GM23338 (cell line): ENCODE measurements around the gene MACF1. TPM values are rescaled to one million over a fixed set of nuclear protein-coding genes. Genes with fewer than 3 reads are reported as not detected.

Experiments
- ATAC-seq: fragments of 200-7000 bp; cut with Tn5 transposase; 3 replicates; pipeline ENCODE4 v1.9.1; 2020
- DNase-seq: peaks from one replicate; pipeline ENCODE4 v3.0.0-alpha.2; 2015; ENCODE audit warnings: low spot score
- H2AFZ ChIP-seq: fragments of 200-600 bp; sonication (generic); 2 replicates; pipeline ENCODE4 v1.8.0; 2016; ENCODE audit warnings: antibody characterized with exemption, mild to moderate bottlenecking, moderate library complexity
- H3F3A ChIP-seq: fragments of 200-600 bp; sonication (generic); replicated peaks from 2 replicates; pipeline ENCODE4 v1.8.0; 2017; ENCODE audit warnings: antibody characterized with exemption, mixed run types, low read depth
- H3K27ac ChIP-seq: fragments of 200-600 bp; sonication (generic); 2 replicates; pipeline ENCODE4 v1.6.1; 2016; ENCODE audit warnings: low read depth
- H3K27me3 ChIP-seq: fragments of 200-600 bp; sonication (generic); 2 replicates; pipeline ENCODE4 v1.8.0; 2016; ENCODE audit warnings: mild to moderate bottlenecking, mixed run types, moderate library complexity; ENCODE audit not compliant: insufficient read depth
- H3K36me3 ChIP-seq: fragments of 200-600 bp; sonication (generic); 2 replicates; pipeline ENCODE4 v1.8.0; 2016; ENCODE audit warnings: mild to moderate bottlenecking; ENCODE audit not compliant: insufficient read depth
- H3K4me1 ChIP-seq: fragments of 200-600 bp; sonication (generic); 2 replicates; pipeline ENCODE4 v1.8.0; 2016; ENCODE audit warnings: mild to moderate bottlenecking, moderate library complexity; ENCODE audit not compliant: insufficient read depth
- H3K4me2 ChIP-seq: fragments of 200-600 bp; sonication (generic); 2 replicates; pipeline ENCODE4 v1.7.1; 2017; ENCODE audit warnings: mixed run types
- H3K4me3 ChIP-seq: fragments of 200-600 bp; sonication (generic); 2 replicates; pipeline ENCODE4 v1.6.1; 2016; ENCODE audit warnings: mixed run types
- H3K79me2 ChIP-seq: fragments of 200-600 bp; sonication (generic); replicated peaks from 2 replicates; pipeline ENCODE4 v1.8.0; 2017; ENCODE audit warnings: mild to moderate bottlenecking; ENCODE audit not compliant: insufficient read depth
- H3K9me2 ChIP-seq: fragments of 200-600 bp; sonication (generic); 2 replicates; pipeline ENCODE4 v1.8.0; 2017; ENCODE audit not compliant: insufficient read depth
- H4K20me1 ChIP-seq: fragments of 200-600 bp; sonication (generic); replicated peaks from 2 replicates; pipeline ENCODE4 v1.8.0; 2017; ENCODE audit warnings: mild to moderate bottlenecking; ENCODE audit not compliant: insufficient read depth
- H3K27ac Mint-ChIP-seq: 2 replicates; pipeline ENCODE4 v1.8.0; 2020; ENCODE audit warnings: inconsistent platforms, mild to moderate bottlenecking, moderate library complexity, mixed read lengths
- H3K27me3 Mint-ChIP-seq: 3 replicates; pipeline ENCODE4 v1.8.0; 2022; ENCODE audit warnings: low read depth, mild to moderate bottlenecking, moderate library complexity, mixed read lengths, inconsistent platforms; ENCODE audit not compliant: insufficient read depth, poor library complexity
- H3K36me3 Mint-ChIP-seq: 3 replicates; pipeline ENCODE4 v1.8.0; 2021; ENCODE audit warnings: low read depth, mild to moderate bottlenecking, inconsistent platforms, moderate library complexity, mixed read lengths
- H3K4me1 Mint-ChIP-seq: 3 replicates; pipeline ENCODE4 v1.8.0; 2020; ENCODE audit warnings: mild to moderate bottlenecking, inconsistent platforms, mixed read lengths
- H3K4me3 Mint-ChIP-seq: 3 replicates; pipeline ENCODE4 v1.8.0; 2021; ENCODE audit warnings: moderate library complexity, mild to moderate bottlenecking, inconsistent platforms, mixed read lengths
- H3K9me3 Mint-ChIP-seq: 3 replicates; pipeline ENCODE4 v1.8.0; 2020; ENCODE audit warnings: moderate library complexity, mild to moderate bottlenecking, inconsistent platforms, mixed read lengths
- CREB1 ChIP-seq: fragments of 250-450 bp; sonication (Bioruptor Pico); IDR thresholded peaks from 2 replicates; pipeline ENCODE4 v1.5.0; 2020; ENCODE audit warnings: low read depth, mild to moderate bottlenecking, moderate library complexity
- EZH2 ChIP-seq: fragments of 200-600 bp; sonication (generic); IDR thresholded peaks from one replicate; pipeline ENCODE4 v1.8.0; 2017; ENCODE audit warnings: antibody characterized with exemption, mild to moderate bottlenecking, low read depth; ENCODE audit not compliant: unreplicated experiment
- EZH2phosphoT487 ChIP-seq: fragments of 200-600 bp; sonication (generic); IDR thresholded peaks from one replicate; pipeline ENCODE4 v1.8.1; 2018; ENCODE audit warnings: antibody characterized with exemption; ENCODE audit not compliant: unreplicated experiment
- JUNB ChIP-seq: IDR thresholded peaks from one replicate; pipeline ENCODE4 v1.6.1; 2016; ENCODE audit warnings: antibody characterized with exemption; ENCODE audit not compliant: unreplicated experiment
- NANOG ChIP-seq: IDR thresholded peaks from 2 replicates; pipeline ENCODE4 v1.6.1; 2016; ENCODE audit warnings: antibody characterized with exemption, borderline replicate concordance
- POLR2AphosphoS5 ChIP-seq: IDR thresholded peaks from 2 replicates; pipeline ENCODE4 v1.6.1; 2016; ENCODE audit warnings: antibody characterized with exemption, low read depth
- STAT1 ChIP-seq: IDR thresholded peaks from one replicate; pipeline ENCODE4 v1.6.1; 2016; ENCODE audit warnings: antibody characterized with exemption; ENCODE audit not compliant: unreplicated experiment
- ZNF114 ChIP-seq: fragments of 250-450 bp; sonication (Bioruptor Pico); IDR thresholded peaks from 2 replicates; pipeline ENCODE4 v1.5.0; 2020; ENCODE audit warnings: mild to moderate bottlenecking, moderate library complexity
- ZNF331 ChIP-seq: fragments of 250-450 bp; sonication (Bioruptor Pico); IDR thresholded peaks from 2 replicates; pipeline ENCODE4 v1.5.0; 2020; ENCODE audit warnings: low read depth, mild to moderate bottlenecking, moderate library complexity
- polyA plus RNA-seq: library from polyadenylated mRNA; unstranded; fragments of >200 nt; fragmentation: Nextera tagmentation; extraction: Ambion mirVana; gene quantifications from 2 replicates; pipeline ENCODE4 v1.2.1, GENCODE V29; 2016
- total RNA-seq: library from RNA; depleted of rRNA; stranded (reverse); fragments of >200 nt; shearing (Covaris generic); gene quantifications from 2 replicates; pipeline ENCODE4 v1.2.3, GENCODE V29; 2014
- TF ChIP-seq, protein P1 (sequence below), 2 experiments: fragments of 200-600 bp in 1 of 2; sonication (generic) in 1 of 2; conservative IDR thresholded peaks; 2 replicates each; pipeline versions ENCODE4 v1.5.1 to v1.6.1; 2016 to 2017; ENCODE audit warnings: antibody characterized with exemption in 2 of 2, low read depth in 2 of 2, mild to moderate bottlenecking in 2 of 2, moderate library complexity in 1 of 2
- TF ChIP-seq, protein P2 (sequence below): IDR thresholded peaks from one replicate; pipeline ENCODE4 v1.6.1; 2018; ENCODE audit warnings: antibody characterized with exemption; ENCODE audit not compliant: unreplicated experiment
- TF ChIP-seq, protein P3 (sequence below): fragments of 250-450 bp; sonication (Bioruptor Pico); IDR thresholded peaks from 2 replicates; pipeline ENCODE4 v1.5.0; 2020; ENCODE audit warnings: mild to moderate bottlenecking, moderate library complexity
- TF ChIP-seq, protein P4 (sequence below): IDR thresholded peaks from 2 replicates; pipeline ENCODE4 v1.6.1; 2016; ENCODE audit warnings: antibody characterized with exemption

The MACF1 gene
- total and polyA plus RNA-seq, 2 experiments from 2014 or later: 104 to 399 TPM

DNA sequence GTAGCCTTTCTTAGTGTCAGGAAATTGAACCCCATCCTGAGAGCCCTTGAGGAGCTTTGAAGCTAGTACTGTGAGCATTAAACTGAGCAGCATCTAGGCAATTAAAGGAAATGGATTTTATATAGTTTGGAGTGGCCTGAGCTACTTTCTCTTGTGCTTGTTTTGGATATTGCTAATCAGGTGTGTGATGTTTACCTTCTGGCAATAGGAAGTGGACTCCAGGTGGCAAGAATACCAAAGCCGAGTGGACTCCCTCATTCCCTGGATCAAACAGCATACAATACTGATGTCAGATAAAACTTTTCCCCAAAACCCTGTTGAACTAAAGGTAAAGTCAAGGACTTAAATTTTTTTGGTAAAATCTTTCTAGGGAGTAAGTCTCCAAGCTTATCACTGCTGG is 79.4 kb downstream of the MACF1 start:
- ATAC-seq (no peak), DNase-seq (no peak)
- Mint-ChIP-seq H3K36me3 (peaks cover 63% of the 10 kb centered on the region), H3K27ac (no peak overlapping the region), H3K4me1 (peaks cover 15% of the 10 kb centered on the region), H3K4me3 (no peak overlapping the region), H3K9me3 (no peaks in the 10 kb centered on the region), H3K27me3 (peaks cover 2% of the 10 kb centered on the region)
- Histone ChIP-seq H3K27me3 (no peaks in the 10 kb centered on the region), H3K79me2 (peaks cover 38% of the 10 kb centered on the region), H4K20me1 (peaks cover 4% of the 10 kb centered on the region; the same call in 1 of the 2 replicates), H3K4me1 (peaks cover 7% of the 10 kb centered on the region; the same call in 1 of the 2 replicates), H3K36me3 (peaks cover 57% of the 10 kb centered on the region), H3F3A (0 out of 2 replicates have a peak, but pooled peaks cover 3% of the 10 kb centered on the region), H2AFZ (no peak overlapping the region), H3K4me3 (no peak overlapping the region), H3K27ac (no peak overlapping the region), H3K4me2 (no peak overlapping the region), H3K9me2 (no peaks in the 10 kb centered on the region)
- TF ChIP-seq, protein P1, sequence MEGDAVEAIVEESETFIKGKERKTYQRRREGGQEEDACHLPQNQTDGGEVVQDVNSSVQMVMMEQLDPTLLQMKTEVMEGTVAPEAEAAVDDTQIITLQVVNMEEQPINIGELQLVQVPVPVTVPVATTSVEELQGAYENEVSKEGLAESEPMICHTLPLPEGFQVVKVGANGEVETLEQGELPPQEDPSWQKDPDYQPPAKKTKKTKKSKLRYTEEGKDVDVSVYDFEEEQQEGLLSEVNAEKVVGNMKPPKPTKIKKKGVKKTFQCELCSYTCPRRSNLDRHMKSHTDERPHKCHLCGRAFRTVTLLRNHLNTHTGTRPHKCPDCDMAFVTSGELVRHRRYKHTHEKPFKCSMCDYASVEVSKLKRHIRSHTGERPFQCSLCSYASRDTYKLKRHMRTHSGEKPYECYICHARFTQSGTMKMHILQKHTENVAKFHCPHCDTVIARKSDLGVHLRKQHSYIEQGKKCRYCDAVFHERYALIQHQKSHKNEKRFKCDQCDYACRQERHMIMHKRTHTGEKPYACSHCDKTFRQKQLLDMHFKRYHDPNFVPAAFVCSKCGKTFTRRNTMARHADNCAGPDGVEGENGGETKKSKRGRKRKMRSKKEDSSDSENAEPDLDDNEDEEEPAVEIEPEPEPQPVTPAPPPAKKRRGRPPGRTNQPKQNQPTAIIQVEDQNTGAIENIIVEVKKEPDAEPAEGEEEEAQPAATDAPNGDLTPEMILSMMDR (conservative IDR thresholded peaks at IDR 0.05; ENCODE audit: low read depth in 2 of 2): no peak
- TF ChIP-seq, protein P2, sequence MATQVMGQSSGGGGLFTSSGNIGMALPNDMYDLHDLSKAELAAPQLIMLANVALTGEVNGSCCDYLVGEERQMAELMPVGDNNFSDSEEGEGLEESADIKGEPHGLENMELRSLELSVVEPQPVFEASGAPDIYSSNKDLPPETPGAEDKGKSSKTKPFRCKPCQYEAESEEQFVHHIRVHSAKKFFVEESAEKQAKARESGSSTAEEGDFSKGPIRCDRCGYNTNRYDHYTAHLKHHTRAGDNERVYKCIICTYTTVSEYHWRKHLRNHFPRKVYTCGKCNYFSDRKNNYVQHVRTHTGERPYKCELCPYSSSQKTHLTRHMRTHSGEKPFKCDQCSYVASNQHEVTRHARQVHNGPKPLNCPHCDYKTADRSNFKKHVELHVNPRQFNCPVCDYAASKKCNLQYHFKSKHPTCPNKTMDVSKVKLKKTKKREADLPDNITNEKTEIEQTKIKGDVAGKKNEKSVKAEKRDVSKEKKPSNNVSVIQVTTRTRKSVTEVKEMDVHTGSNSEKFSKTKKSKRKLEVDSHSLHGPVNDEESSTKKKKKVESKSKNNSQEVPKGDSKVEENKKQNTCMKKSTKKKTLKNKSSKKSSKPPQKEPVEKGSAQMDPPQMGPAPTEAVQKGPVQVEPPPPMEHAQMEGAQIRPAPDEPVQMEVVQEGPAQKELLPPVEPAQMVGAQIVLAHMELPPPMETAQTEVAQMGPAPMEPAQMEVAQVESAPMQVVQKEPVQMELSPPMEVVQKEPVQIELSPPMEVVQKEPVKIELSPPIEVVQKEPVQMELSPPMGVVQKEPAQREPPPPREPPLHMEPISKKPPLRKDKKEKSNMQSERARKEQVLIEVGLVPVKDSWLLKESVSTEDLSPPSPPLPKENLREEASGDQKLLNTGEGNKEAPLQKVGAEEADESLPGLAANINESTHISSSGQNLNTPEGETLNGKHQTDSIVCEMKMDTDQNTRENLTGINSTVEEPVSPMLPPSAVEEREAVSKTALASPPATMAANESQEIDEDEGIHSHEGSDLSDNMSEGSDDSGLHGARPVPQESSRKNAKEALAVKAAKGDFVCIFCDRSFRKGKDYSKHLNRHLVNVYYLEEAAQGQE: no peak
- TF ChIP-seq JUNB (no peak), STAT1 (no peak), EZH2phosphoT487 (no peak), POLR2AphosphoS5 (no peak), EZH2 (no peak), CREB1 (CRISPR knock-in tag) (no peak), ZNF331 (CRISPR knock-in tag) (no peak), NANOG (no peak), ZNF114 (CRISPR knock-in tag) (no peak)
- TF ChIP-seq, protein P3, sequence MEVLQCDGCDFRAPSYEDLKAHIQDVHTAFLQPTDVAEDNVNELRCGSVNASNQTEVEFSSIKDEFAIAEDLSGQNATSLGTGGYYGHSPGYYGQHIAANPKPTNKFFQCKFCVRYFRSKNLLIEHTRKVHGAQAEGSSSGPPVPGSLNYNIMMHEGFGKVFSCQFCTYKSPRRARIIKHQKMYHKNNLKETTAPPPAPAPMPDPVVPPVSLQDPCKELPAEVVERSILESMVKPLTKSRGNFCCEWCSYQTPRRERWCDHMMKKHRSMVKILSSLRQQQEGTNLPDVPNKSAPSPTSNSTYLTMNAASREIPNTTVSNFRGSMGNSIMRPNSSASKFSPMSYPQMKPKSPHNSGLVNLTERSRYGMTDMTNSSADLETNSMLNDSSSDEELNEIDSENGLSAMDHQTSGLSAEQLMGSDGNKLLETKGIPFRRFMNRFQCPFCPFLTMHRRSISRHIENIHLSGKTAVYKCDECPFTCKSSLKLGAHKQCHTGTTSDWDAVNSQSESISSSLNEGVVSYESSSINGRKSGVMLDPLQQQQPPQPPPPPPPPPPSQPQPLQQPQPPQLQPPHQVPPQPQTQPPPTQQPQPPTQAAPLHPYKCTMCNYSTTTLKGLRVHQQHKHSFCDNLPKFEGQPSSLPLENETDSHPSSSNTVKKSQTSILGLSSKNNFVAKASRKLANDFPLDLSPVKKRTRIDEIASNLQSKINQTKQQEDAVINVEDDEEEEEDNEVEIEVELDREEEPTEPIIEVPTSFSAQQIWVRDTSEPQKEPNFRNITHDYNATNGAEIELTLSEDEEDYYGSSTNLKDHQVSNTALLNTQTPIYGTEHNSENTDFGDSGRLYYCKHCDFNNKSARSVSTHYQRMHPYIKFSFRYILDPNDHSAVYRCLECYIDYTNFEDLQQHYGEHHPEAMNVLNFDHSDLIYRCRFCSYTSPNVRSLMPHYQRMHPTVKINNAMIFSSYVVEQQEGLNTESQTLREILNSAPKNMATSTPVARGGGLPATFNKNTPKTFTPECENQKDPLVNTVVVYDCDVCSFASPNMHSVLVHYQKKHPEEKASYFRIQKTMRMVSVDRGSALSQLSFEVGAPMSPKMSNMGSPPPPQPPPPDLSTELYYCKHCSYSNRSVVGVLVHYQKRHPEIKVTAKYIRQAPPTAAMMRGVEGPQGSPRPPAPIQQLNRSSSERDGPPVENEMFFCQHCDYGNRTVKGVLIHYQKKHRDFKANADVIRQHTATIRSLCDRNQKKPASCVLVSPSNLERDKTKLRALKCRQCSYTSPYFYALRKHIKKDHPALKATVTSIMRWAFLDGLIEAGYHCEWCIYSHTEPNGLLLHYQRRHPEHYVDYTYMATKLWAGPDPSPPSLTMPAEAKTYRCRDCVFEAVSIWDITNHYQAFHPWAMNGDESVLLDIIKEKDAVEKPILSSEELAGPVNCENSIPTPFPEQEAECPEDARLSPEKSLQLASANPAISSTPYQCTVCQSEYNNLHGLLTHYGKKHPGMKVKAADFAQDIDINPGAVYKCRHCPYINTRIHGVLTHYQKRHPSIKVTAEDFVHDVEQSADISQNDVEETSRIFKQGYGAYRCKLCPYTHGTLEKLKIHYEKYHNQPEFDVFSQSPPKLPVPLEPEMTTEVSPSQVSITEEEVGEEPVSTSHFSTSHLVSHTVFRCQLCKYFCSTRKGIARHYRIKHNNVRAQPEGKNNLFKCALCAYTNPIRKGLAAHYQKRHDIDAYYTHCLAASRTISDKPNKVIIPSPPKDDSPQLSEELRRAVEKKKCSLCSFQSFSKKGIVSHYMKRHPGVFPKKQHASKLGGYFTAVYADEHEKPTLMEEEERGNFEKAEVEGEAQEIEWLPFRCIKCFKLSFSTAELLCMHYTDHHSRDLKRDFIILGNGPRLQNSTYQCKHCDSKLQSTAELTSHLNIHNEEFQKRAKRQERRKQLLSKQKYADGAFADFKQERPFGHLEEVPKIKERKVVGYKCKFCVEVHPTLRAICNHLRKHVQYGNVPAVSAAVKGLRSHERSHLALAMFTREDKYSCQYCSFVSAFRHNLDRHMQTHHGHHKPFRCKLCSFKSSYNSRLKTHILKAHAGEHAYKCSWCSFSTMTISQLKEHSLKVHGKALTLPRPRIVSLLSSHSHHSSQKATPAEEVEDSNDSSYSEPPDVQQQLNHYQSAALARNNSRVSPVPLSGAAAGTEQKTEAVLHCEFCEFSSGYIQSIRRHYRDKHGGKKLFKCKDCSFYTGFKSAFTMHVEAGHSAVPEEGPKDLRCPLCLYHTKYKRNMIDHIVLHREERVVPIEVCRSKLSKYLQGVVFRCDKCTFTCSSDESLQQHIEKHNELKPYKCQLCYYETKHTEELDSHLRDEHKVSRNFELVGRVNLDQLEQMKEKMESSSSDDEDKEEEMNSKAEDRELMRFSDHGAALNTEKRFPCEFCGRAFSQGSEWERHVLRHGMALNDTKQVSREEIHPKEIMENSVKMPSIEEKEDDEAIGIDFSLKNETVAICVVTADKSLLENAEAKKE: no peak
- TF ChIP-seq, protein P4, sequence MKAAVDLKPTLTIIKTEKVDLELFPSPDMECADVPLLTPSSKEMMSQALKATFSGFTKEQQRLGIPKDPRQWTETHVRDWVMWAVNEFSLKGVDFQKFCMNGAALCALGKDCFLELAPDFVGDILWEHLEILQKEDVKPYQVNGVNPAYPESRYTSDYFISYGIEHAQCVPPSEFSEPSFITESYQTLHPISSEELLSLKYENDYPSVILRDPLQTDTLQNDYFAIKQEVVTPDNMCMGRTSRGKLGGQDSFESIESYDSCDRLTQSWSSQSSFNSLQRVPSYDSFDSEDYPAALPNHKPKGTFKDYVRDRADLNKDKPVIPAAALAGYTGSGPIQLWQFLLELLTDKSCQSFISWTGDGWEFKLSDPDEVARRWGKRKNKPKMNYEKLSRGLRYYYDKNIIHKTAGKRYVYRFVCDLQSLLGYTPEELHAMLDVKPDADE: no peak
